Trophoblast cell (in vitro differentiated cells and primary cell): ENCODE data around the gene TOX4.
A peak's percentile ranks its signal among the peaks of the same experiment; 100 is the strongest.

Experiments used
- DNase-seq, 2 donors: peaks; one replicate each; pipeline ENCODE4 v3.0.0-alpha.2; 2016
- H2AFZ ChIP-seq: 2 replicates; pipeline ENCODE4 v1.6.1; 2013; ENCODE audit warnings: low read length, moderate library complexity, mild to moderate bottlenecking; ENCODE audit not compliant: insufficient read depth, poor library complexity
- H2AK5ac ChIP-seq: 2 replicates; pipeline ENCODE4 v1.6.1; 2013; ENCODE audit warnings: mild to moderate bottlenecking, low read length
- H2BK120ac ChIP-seq: 2 replicates; pipeline ENCODE4 v1.6.1; 2013; ENCODE audit warnings: low read length, mild to moderate bottlenecking, moderate library complexity; ENCODE audit not compliant: insufficient read depth, poor library complexity
- H2BK12ac ChIP-seq: 2 replicates; pipeline ENCODE4 v1.6.1; 2013; ENCODE audit warnings: mild to moderate bottlenecking, low read length, moderate library complexity
- H2BK5ac ChIP-seq: 2 replicates; pipeline ENCODE4 v1.6.1; 2013; ENCODE audit warnings: low read length, low read depth, moderate library complexity, mild to moderate bottlenecking; ENCODE audit not compliant: poor library complexity
- H3K14ac ChIP-seq: 2 replicates; pipeline ENCODE4 v1.6.1; 2013; ENCODE audit warnings: mild to moderate bottlenecking, low read length
- H3K18ac ChIP-seq: 2 replicates; pipeline ENCODE4 v1.6.1; 2013; ENCODE audit warnings: mild to moderate bottlenecking, low read length
- H3K23ac ChIP-seq: 2 replicates; pipeline ENCODE4 v1.6.1; 2013; ENCODE audit warnings: low read length
- H3K27ac ChIP-seq: 2 replicates; pipeline ENCODE4 v1.5.1; 2013; ENCODE audit warnings: low read depth, mild to moderate bottlenecking, inconsistent platforms, low read length, moderate library complexity
- H3K27me3 ChIP-seq: 2 replicates; pipeline ENCODE4 v1.6.1; 2013; ENCODE audit warnings: inconsistent platforms, mild to moderate bottlenecking, low read length, moderate library complexity; ENCODE audit not compliant: insufficient read depth
- H3K36me3 ChIP-seq, 2 experiments: 1 replicate in 1 of 2; 2 replicates in 1 of 2; pipeline ENCODE4 v1.6.1; 2013; ENCODE audit warnings: low read length in 2 of 2, mild to moderate bottlenecking in 2 of 2, moderate library complexity in 1 of 2; ENCODE audit not compliant: insufficient read depth in 2 of 2, control insufficient read depth in 1 of 2
- H3K4ac ChIP-seq: 2 replicates; pipeline ENCODE4 v1.6.1; 2013; ENCODE audit warnings: low read depth, mild to moderate bottlenecking, low read length, moderate library complexity
- H3K4me1 ChIP-seq, 2 experiments: 1 replicate in 1 of 2; 2 replicates in 1 of 2; pipeline ENCODE4 v1.6.1; 2013; ENCODE audit warnings: low read length in 2 of 2, mild to moderate bottlenecking in 2 of 2, moderate library complexity in 1 of 2; ENCODE audit not compliant: insufficient read depth in 2 of 2, control insufficient read depth in 1 of 2
- H3K4me2 ChIP-seq: 2 replicates; pipeline ENCODE4 v1.6.1; 2013; ENCODE audit warnings: inconsistent platforms, mild to moderate bottlenecking, low read length, moderate library complexity
- H3K4me3 ChIP-seq: 2 replicates; pipeline ENCODE4 v1.5.1; 2013; ENCODE audit warnings: mild to moderate bottlenecking, low read depth, low read length, inconsistent platforms
- H3K79me1 ChIP-seq: one replicate; pipeline ENCODE4 v1.6.1; 2013; ENCODE audit warnings: low read length
- H3K79me2 ChIP-seq: 2 replicates; pipeline ENCODE4 v1.6.1; 2013; ENCODE audit warnings: low read length, mild to moderate bottlenecking; ENCODE audit not compliant: control insufficient read depth, insufficient read depth, poor library complexity
- H3K9ac ChIP-seq: 2 replicates; pipeline ENCODE4 v1.6.1; 2013; ENCODE audit warnings: mild to moderate bottlenecking, low read length
- H3K9me3 ChIP-seq: 2 replicates; pipeline ENCODE4 v1.6.1; 2013; ENCODE audit warnings: low read depth, mild to moderate bottlenecking, control low read depth, inconsistent platforms, low read length; ENCODE audit not compliant: insufficient read depth
- H4K12ac ChIP-seq: 2 replicates; pipeline ENCODE4 v1.6.1; 2013; ENCODE audit warnings: low read depth, mild to moderate bottlenecking, low read length, moderate library complexity
- H4K8ac ChIP-seq: 2 replicates; pipeline ENCODE4 v1.6.1; 2013; ENCODE audit warnings: low read depth, mild to moderate bottlenecking, low read length, moderate library complexity
- H4K91ac ChIP-seq: one replicate; pipeline ENCODE4 v1.6.1; 2013; ENCODE audit warnings: low read depth, mild to moderate bottlenecking, low read length, moderate library complexity
- WGBS: extraction: QIAGEN DNeasy Blood & Tissue Kit; methylation state at CpG from one replicate; pipeline ENCODE4 v1.1.7; 2013; ENCODE audit warnings: missing lambda C conversion rate; ENCODE audit not compliant: insufficient read length, insufficient coverage; ENCODE audit errors: extremely low coverage; 5-methylcytosine and 5-hydroxymethylcytosine counted together

Gene TOX4

DNA sequence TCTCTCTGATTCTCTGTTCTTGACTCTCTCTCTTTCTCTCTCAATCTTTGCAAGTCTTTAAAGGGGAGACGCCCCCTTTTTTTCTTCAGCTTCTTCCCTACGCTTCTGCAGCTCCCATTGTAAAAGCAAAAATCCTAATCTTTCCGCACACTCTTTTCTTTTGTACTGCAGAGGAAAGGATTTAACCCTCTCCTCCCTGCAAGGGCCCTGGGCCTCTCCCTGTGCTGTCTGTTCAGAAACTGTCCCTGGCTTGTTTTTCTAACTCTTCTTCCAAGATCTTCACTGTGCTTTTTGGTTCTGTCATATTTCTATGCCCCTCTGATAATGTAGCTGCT lies 60.1 kb downstream of the TOX4 start:
- peaks cover 2% of the 10 kb centered on the region in 2 experiments for H3K4me1 ChIP-seq

DNA sequence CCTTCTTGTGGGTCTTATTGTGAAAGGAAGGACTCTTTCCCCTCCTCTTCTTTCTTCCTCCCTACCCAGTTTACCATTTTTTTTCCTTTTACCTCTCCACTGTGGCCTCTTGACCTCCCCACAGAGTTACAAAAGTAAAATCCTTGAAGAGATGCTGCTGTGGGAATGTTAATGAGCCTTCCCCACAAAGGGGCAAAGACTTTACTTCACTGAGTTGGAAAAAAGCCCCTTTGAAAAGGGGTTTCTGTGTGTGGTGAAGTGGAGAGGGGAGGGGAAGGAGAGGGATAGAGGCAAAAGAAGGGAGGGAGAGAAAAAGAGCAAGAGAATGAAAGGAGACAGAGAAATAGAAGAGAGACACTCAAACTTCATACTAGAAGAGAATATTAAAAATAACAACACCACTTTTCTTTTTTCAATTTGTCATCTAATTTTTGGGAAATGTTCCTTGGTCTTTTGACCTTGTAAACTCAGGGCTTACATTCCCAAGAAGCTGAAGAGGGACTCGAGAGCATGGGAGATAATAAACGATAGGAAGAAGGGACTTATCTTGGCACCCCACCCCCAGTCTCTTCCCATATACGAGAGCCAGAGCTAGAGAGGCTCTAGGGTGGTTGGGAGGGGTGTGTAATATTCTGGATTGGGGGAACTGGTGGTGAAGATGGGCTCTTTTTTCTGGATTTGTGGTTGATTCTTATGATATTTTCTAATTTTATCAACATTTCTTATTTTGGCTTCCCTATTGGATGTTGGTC lies 62.4 kb downstream of the TOX4 start:
- no peak overlapping the region for H3K14ac ChIP-seq
- H2BK5ac ChIP-seq = no peak overlapping the region
- H2AFZ ChIP-seq = no peak overlapping the region
- H3K27me3 ChIP-seq = no peaks in the 10 kb centered on the region
- H3K4me2 ChIP-seq = no peak overlapping the region
- WGBS = no CpG with 5 or more reads among the region's 3 CpGs
- H4K91ac ChIP-seq = no peak overlapping the region
- H3K23ac ChIP-seq = no peak overlapping the region
- H3K4ac ChIP-seq = no peak overlapping the region
- no peak overlapping the region for H2BK120ac ChIP-seq
- no peak overlapping the region for H3K9ac ChIP-seq
- H3K27ac ChIP-seq = no peak overlapping the region
- no peak overlapping the region for H2AK5ac ChIP-seq
- no peak for DNase-seq
- no peak overlapping the region for H3K18ac ChIP-seq
- no peaks in the 10 kb centered on the region for H3K36me3 ChIP-seq
- H3K79me1 ChIP-seq = peaks cover 1% of the 10 kb centered on the region
- no peak overlapping the region for H2BK12ac ChIP-seq
- no peaks in the 10 kb centered on the region for H3K79me2 ChIP-seq
- H3K9me3 ChIP-seq = no peaks in the 10 kb centered on the region
- H3K4me3 ChIP-seq = no peak overlapping the region
- no peak overlapping the region for H4K12ac ChIP-seq
- peaks cover 2% of the 10 kb centered on the region in 2 experiments for H3K4me1 ChIP-seq
- no peak overlapping the region for H4K8ac ChIP-seq

More for the DNA sequence above, 60.1 kb downstream of the TOX4 start:
- H2AK5ac ChIP-seq = no peak overlapping the region
- H3K36me3 ChIP-seq = no peaks in the 10 kb centered on the region
- no peaks in the 10 kb centered on the region for H3K79me2 ChIP-seq
- no peak overlapping the region for H3K27ac ChIP-seq
- no peak for DNase-seq
- H2AFZ ChIP-seq = no peak overlapping the region
- H3K27me3 ChIP-seq = no peaks in the 10 kb centered on the region
- no peak overlapping the region for H2BK12ac ChIP-seq
- H3K18ac ChIP-seq = no peak overlapping the region
- H3K4me2 ChIP-seq = peak overlapping the region; percentile 81
- H4K12ac ChIP-seq = no peak overlapping the region
- no peak overlapping the region for H3K4me3 ChIP-seq
- H3K9ac ChIP-seq = no peak overlapping the region
- no peaks in the 10 kb centered on the region for H3K9me3 ChIP-seq
- no peaks in the 10 kb centered on the region for H3K79me1 ChIP-seq
- H3K23ac ChIP-seq = no peak overlapping the region
- H3K14ac ChIP-seq = no peak overlapping the region
- no peak overlapping the region for H4K8ac ChIP-seq
- no peak overlapping the region for H2BK120ac ChIP-seq
- no CpG with 5 or more reads among the region's 3 CpGs for WGBS
- no peak overlapping the region for H3K4ac ChIP-seq
- no peak overlapping the region for H2BK5ac ChIP-seq
- no peak overlapping the region for H4K91ac ChIP-seq

DNA sequence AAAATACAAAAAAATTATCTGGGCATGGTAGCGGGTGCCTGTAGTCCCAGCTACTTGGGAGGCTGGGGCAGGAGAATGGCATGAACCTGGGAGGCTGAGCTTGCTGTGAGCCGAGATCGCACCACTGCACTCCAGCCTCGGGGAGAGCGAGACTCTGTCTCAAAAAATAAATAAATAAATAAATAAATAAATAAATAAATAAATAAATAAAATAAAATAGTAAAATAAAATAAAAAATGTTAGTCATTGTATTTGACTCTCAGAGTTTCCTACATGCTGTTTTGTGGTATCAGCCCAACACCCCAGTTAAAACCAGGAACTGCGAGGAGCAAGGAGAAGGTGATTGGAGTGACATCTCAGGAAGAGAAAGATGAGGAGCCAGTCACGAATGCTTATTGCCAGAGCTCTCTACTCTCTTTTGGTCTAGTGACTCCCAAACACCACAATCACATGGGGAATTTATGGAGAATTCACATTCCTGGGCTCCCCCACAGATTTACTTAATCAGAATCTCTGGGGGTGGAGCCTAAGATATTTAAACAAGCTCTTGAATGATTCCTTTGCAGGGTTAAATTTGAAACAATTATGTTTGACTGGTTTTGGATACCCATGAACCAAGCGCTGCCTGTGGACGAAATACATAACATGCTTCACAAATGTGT lies 64.5 kb downstream of the TOX4 start:
- no peak overlapping the region for H4K8ac ChIP-seq
- WGBS = no CpG with 5 or more reads among the region's 9 CpGs
- H3K4me1 ChIP-seq = peaks cover 0 to under 1% of the 10 kb centered on the region in 2 experiments
- no peak overlapping the region for H2BK120ac ChIP-seq
- no peak overlapping the region for H3K14ac ChIP-seq
- no peaks in the 10 kb centered on the region for H3K79me2 ChIP-seq
- no peak overlapping the region for H4K12ac ChIP-seq
- H2BK5ac ChIP-seq = no peak overlapping the region
- peaks cover 1% of the 10 kb centered on the region for H3K79me1 ChIP-seq
- no peak overlapping the region for H3K4me2 ChIP-seq
- no peak overlapping the region for H3K4me3 ChIP-seq
- no peaks in the 10 kb centered on the region for H3K9me3 ChIP-seq
- no peak overlapping the region for H3K18ac ChIP-seq
- H2BK12ac ChIP-seq = no peak overlapping the region
- H2AK5ac ChIP-seq = no peak overlapping the region
- no peak overlapping the region for H3K23ac ChIP-seq
- no peak overlapping the region for H4K91ac ChIP-seq
- no peak for DNase-seq
- H3K9ac ChIP-seq = no peak overlapping the region
- no peaks in the 10 kb centered on the region for H3K27me3 ChIP-seq
- H3K4ac ChIP-seq = no peak overlapping the region
- H2AFZ ChIP-seq = no peak overlapping the region
- H3K27ac ChIP-seq = no peak overlapping the region
- no peaks in the 10 kb centered on the region for H3K36me3 ChIP-seq

DNA sequence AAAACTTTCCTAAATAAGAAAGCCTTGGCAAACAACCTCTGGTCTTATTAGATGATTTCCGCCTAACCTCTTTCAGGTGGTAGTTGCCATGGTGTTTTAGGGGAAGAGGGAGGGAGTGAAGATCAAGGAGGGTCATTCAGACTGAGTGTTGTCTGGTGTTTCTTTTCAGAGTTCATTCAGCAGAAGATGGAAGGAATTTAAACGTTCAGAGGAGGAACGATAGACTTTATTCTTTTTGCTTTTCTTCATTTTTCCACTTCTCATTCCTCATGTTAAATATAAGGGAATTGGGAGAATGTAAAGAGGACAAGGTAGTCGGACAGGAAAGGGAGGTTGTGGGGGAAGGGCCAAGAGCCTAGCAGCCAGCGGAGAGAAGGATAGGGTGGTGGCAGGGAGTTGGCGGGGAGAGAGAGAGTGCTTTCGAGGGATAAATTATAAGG lies 66.5 kb downstream of the TOX4 start:
- Histone ChIP-seq H3K23ac (no peak overlapping the region), H3K4ac (no peak overlapping the region), H2BK120ac (no peak overlapping the region), H3K27ac (no peak overlapping the region), H4K12ac (no peak overlapping the region), H3K79me1 (peaks cover 1% of the 10 kb centered on the region), H3K9ac (no peak overlapping the region), H2BK12ac (no peak overlapping the region), H3K27me3 (no peaks in the 10 kb centered on the region), H3K4me2 (no peak overlapping the region), H3K9me3 (peaks cover 5% of the 10 kb centered on the region), H2BK5ac (no peak overlapping the region), H3K79me2 (no peaks in the 10 kb centered on the region), H3K36me3 (no peaks in the 10 kb centered on the region), H2AFZ (no peak overlapping the region), H3K14ac (no peak overlapping the region), H2AK5ac (no peak overlapping the region), H4K91ac (no peak overlapping the region), H3K4me3 (no peak overlapping the region), H4K8ac (peak overlapping the region; percentile 47), H3K18ac (no peak overlapping the region), H3K4me1 (no peaks in the 10 kb centered on the region)
- DNase-seq = peak; percentile 33 to 79
- WGBS = no CpG with 5 or more reads among the region's 7 CpGs
